HepG2 (cell line): Measurements from ENCODE around the gene FAF1. TPM values are rescaled to one million over a fixed set of nuclear protein-coding genes. Genes with fewer than 3 reads are reported as not detected.

Experiments used
- ATAC-seq: fragments of 200-7000 bp; cut with Tn5 transposase; 3 replicates; pipeline ENCODE4 v1.9.1; 2020; ENCODE audit warnings: mild to moderate bottlenecking, moderate library complexity
- BruUV-seq: library from RNA; stranded (reverse); fragments of 400-500 nt; replicated peaks from 2 replicates; lab custom pipeline; 2021; lab: Mats Ljungman, UMichigan
- CTCF ChIA-PET: fragments of 300-600 bp; formaldehyde crosslinking; extraction: SDS; loops from one replicate; lab custom pipeline; 2021; ENCODE audit warnings: low total read pairs, inconsistent platforms, low intra/inter-chr PET ratio; lab: Yijun Ruan, JAX
- POLR2A ChIA-PET: fragments of 350-600 bp; sonication (Branson Sonifier 250); formaldehyde crosslinking; loops from one replicate; lab custom pipeline; 2020; ENCODE audit warnings: antibody characterized with exemption, inconsistent platforms; lab: Yijun Ruan, JAX
- DNase-seq: peaks from one replicate; pipeline ENCODE4 v3.0.0-alpha.2; 2015; ENCODE audit warnings: low spot score
- FAIRE-seq: peaks from 3 replicates; lab custom pipeline; 2011; peaks lifted over from hg19 to GRCh38; lab: Jason Lieb, UNC
- H2AFZ ChIP-seq: one replicate; pipeline ENCODE4 v1.6.1; 2011; ENCODE audit warnings: low read length, inconsistent platforms
- H3K27ac ChIP-seq: fragments of 300-600 bp; 3 replicates; pipeline ENCODE4 v1.8.0; 2011; ENCODE audit warnings: mixed run types, mild to moderate bottlenecking, mixed read lengths, low read length, inconsistent platforms; ENCODE audit not compliant: insufficient read depth; ENCODE audit errors: extremely low read length
- H3K27me3 ChIP-seq, 2 experiments: fragments of 200-600 bp in 1 of 2; 2 replicates in 1 of 2; 3 replicates in 1 of 2; pipeline versions ENCODE4 v1.6.0 to v1.8.0; 2011; ENCODE audit warnings: low read length in 2 of 2, mild to moderate bottlenecking in 2 of 2, moderate library complexity in 2 of 2, inconsistent platforms in 1 of 2; ENCODE audit not compliant: insufficient read depth in 2 of 2, control insufficient read depth in 1 of 2
- H3K36me3 ChIP-seq, 2 experiments: fragments of 200-600 bp in 1 of 2; replicated peaks in 1 of 2; 2 replicates in 1 of 2; 3 replicates in 1 of 2; pipeline versions ENCODE4 v1.5.1 to v1.8.0; 2011; ENCODE audit warnings: low read length in 2 of 2, inconsistent platforms in 1 of 2; ENCODE audit not compliant: insufficient read depth in 2 of 2, control insufficient read depth in 1 of 2
- H3K4me1 ChIP-seq: 2 replicates; pipeline ENCODE4 v1.5.1; 2012; ENCODE audit warnings: low read length, inconsistent platforms; ENCODE audit not compliant: insufficient read depth
- H3K4me2 ChIP-seq: 2 replicates; pipeline ENCODE4 v1.6.0; 2011; ENCODE audit warnings: low read depth, low read length, inconsistent platforms
- H3K4me3 ChIP-seq, 3 experiments: fragments of 200-600 bp in 1 of 3; sonication (generic), shearing (Covaris generic) in 1 of 3; replicated peaks in 1 of 3; 2 replicates each; pipeline ENCODE4 v1.5.1; 2011 to 2016; ENCODE audit warnings: low read length in 3 of 3, inconsistent platforms in 2 of 3, low read depth in 2 of 3, mild to moderate bottlenecking in 2 of 3, control low read depth in 1 of 3, mixed read lengths in 1 of 3; ENCODE audit not compliant: insufficient read depth in 1 of 3
- H3K79me2 ChIP-seq: one replicate; pipeline ENCODE4 v1.6.1; 2011; ENCODE audit warnings: low read length, inconsistent platforms; ENCODE audit not compliant: insufficient read depth
- H3K9ac ChIP-seq: 2 replicates; pipeline ENCODE4 v1.6.0; 2011; ENCODE audit warnings: mild to moderate bottlenecking, low read depth, low read length, inconsistent platforms; ENCODE audit not compliant: insufficient read depth
- H3K9me3 ChIP-seq: 2 replicates; pipeline ENCODE4 v1.5.1; 2012; ENCODE audit warnings: mild to moderate bottlenecking, low read length
- H4K20me1 ChIP-seq: 2 replicates; pipeline ENCODE4 v1.6.0; 2011; ENCODE audit warnings: inconsistent platforms, mild to moderate bottlenecking, low read length, moderate library complexity; ENCODE audit not compliant: insufficient read depth
- ATAD3A ChIP-seq: sonication (generic); formaldehyde crosslinking; IDR thresholded peaks from 2 replicates; pipeline ENCODE4 v1.4.0; 2020; ENCODE audit warnings: missing genetic modification reagents
- ATF7 ChIP-seq, 2 experiments: fragments of 450-650 bp in 1 of 2; sonication (generic) in 1 of 2; formaldehyde crosslinking in 1 of 2; IDR thresholded peaks; 2 replicates each; pipeline versions ENCODE4 v1.4.0 to v1.6.1; 2016 to 2020; ENCODE audit warnings: antibody characterized with exemption in 1 of 2, mild to moderate bottlenecking in 1 of 2, missing genetic modification reagents in 1 of 2
- CC2D1A ChIP-seq: sonication (generic); formaldehyde crosslinking; IDR thresholded peaks from 2 replicates; pipeline ENCODE4 v1.8.1; 2023; ENCODE audit warnings: mild to moderate bottlenecking, missing genetic modification reagents
- CREB1 ChIP-seq, 2 experiments: fragments of 450-650 bp in 1 of 2; IDR thresholded peaks; 2 replicates each; pipeline ENCODE4 v1.6.1; 2016 to 2017; ENCODE audit warnings: control low read depth in 1 of 2, mild to moderate bottlenecking in 1 of 2, missing compliant biosample characterization in 1 of 2, missing genetic modification characterization in 1 of 2
- ZNF530 ChIP-seq: sonication (generic); formaldehyde crosslinking; IDR thresholded peaks from 2 replicates; pipeline ENCODE4 v1.5.0; 2020; ENCODE audit warnings: low read depth, mild to moderate bottlenecking, missing genetic modification reagents
- WGBS: methylation state at CpG from one replicate; pipeline ENCODE4 v1.1.6; 2017; ENCODE audit warnings: low lambda C conversion rate; 5-methylcytosine and 5-hydroxymethylcytosine counted together
- in situ Hi-C: cut with HindIII; loops from 2 replicates; pipeline ENCODE4 v1.10.0; 2017; ENCODE audit warnings: low pct_unique_long_range_greater_than_20kb; ENCODE audit not compliant: extremely low pct_ligation_motif_present
- intact Hi-C: fragments of 100-400 bp; cut with micrococcal nuclease; formaldehyde crosslinking; loops from one replicate; pipeline ENCODE4 v1.10.0; 2022; ENCODE audit not compliant: unreplicated experiment
- polyA plus RNA-seq, 8 experiments: library from polyadenylated mRNA; depleted of rRNA in 3 of 8; stranded (reverse) in 7 of 8; unstranded in 1 of 8; fragments of >200 nt; fragmentation: Illumina TruSeq in 4 of 8; extraction: Trizol in 4 of 8; gene quantifications; 2 replicates each; pipeline versions ENCODE4 v1.2.1 to v1.2.3, GENCODE V29; 2011 to 2016; ENCODE audit warnings: low read depth in 4 of 8, missing spikeins in 1 of 8, mixed read lengths in 1 of 8; ENCODE audit not compliant: insufficient read depth in 1 of 8
- total RNA-seq, 5 experiments: library from RNA; depleted of rRNA; stranded (reverse); fragments of >200 nt; fragmentation: Illumina TruSeq; extraction: Trizol; gene quantifications; 2 replicates each; pipeline ENCODE4 v1.2.3, GENCODE V29; 2016; ENCODE audit warnings: low read depth in 1 of 5
- TF ChIP-seq, protein P1 (sequence below): sonication (generic); formaldehyde crosslinking; IDR thresholded peaks from 2 replicates; pipeline ENCODE4 v1.4.0; 2020; ENCODE audit warnings: mild to moderate bottlenecking, missing genetic modification reagents
- TF ChIP-seq, protein P2 (sequence below): sonication (generic); formaldehyde crosslinking; IDR thresholded peaks from 2 replicates; pipeline ENCODE4 v1.8.1; 2023; ENCODE audit warnings: mild to moderate bottlenecking, missing genetic modification reagents

The FAF1 gene
- total and polyA plus RNA-seq, 2 of the 13 experiments (the other 11 are each of a cell fraction or from before 2014, with no cell fraction given) = 19.4 to 63.3 TPM

DNA sequence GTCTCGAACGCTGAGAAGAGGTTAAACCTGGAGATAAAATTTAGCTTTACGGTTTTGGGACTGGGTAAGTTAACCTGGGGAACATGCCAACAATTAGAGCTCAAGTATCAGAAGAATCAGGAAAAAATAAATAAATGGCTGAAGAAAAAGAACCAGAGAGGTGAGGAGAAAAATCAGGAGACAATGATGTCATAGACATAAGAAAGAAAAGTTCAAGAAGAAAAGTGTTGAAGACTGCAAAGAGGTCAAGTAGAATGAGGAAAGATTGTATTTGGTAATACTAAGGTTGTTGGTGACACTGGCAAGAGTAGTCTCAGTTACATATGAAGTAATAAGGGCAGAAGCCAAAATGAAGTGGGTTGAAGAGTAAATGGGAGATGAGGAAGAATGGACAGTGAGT lies 36.0 kb upstream of the FAF1 start:
- BruUV-seq = no TSS peak
- Histone ChIP-seq H3K9ac (no peak overlapping the region), H3K27ac (no peak overlapping the region), H2AFZ (no peak overlapping the region), H3K79me2 (no peaks in the 10 kb centered on the region), H3K4me1 (peaks cover 5% of the 10 kb centered on the region; the same call in 1 of the 2 replicates), H3K4me3 (no peak overlapping the region), H3K9me3 (no peaks in the 10 kb centered on the region), H3K4me2 (no peak overlapping the region), H4K20me1 (no peaks in the 10 kb centered on the region), H3K36me3 (no peaks in the 10 kb centered on the region), H3K27me3 (no peaks in the 10 kb centered on the region)
- ChIA-PET POLR2A (no interaction called here), CTCF (no interaction called here)
- no peak for ATAC-seq
- intact Hi-C loops (no loop called here), in situ Hi-C loops (no loop called here)
- no peak for TF ChIP-seq ZNF530 (CRISPR knock-in tag)
- TF ChIP-seq ATF7 (IDR thresholded peaks at IDR 0.05) = peak; percentile 92
- TF ChIP-seq ATF7 (CRISPR knock-in tag; IDR thresholded peaks at IDR 0.05) = no peak
- TF ChIP-seq CREB1 (IDR thresholded peaks at IDR 0.05) = peak; percentile 29; the same call in 1 of the 2 replicates
- TF ChIP-seq CREB1 (CRISPR knock-in tag; IDR thresholded peaks at IDR 0.05) = no peak
- TF ChIP-seq, protein P1, sequence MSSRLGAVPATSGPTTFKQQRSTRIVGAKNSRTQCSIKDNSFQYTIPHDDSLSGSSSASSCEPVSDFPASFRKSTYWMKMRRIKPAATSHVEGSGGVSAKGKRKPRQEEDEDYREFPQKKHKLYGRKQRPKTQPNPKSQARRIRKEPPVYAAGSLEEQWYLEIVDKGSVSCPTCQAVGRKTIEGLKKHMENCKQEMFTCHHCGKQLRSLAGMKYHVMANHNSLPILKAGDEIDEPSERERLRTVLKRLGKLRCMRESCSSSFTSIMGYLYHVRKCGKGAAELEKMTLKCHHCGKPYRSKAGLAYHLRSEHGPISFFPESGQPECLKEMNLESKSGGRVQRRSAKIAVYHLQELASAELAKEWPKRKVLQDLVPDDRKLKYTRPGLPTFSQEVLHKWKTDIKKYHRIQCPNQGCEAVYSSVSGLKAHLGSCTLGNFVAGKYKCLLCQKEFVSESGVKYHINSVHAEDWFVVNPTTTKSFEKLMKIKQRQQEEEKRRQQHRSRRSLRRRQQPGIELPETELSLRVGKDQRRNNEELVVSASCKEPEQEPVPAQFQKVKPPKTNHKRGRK (CRISPR knock-in tag) = no peak
- TF ChIP-seq, protein P2, sequence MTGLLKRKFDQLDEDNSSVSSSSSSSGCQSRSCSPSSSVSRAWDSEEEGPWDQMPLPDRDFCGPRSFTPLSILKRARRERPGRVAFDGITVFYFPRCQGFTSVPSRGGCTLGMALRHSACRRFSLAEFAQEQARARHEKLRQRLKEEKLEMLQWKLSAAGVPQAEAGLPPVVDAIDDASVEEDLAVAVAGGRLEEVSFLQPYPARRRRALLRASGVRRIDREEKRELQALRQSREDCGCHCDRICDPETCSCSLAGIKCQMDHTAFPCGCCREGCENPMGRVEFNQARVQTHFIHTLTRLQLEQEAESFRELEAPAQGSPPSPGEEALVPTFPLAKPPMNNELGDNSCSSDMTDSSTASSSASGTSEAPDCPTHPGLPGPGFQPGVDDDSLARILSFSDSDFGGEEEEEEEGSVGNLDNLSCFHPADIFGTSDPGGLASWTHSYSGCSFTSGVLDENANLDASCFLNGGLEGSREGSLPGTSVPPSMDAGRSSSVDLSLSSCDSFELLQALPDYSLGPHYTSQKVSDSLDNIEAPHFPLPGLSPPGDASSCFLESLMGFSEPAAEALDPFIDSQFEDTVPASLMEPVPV (CRISPR knock-in tag) = no peak
- no peak for TF ChIP-seq CC2D1A (CRISPR knock-in tag)
- no peak for TF ChIP-seq ATAD3A (CRISPR knock-in tag)
- no peak for FAIRE-seq
- 93% methylated on average over 3 of the region's 3 CpGs for WGBS
- no peak for DNase-seq
